Measurements from ENCODE around the gene COPS6.

Gene COPS6

GRCh38 chr7:100100420-100101015, 11.7 kb downstream of the COPS6 start:
- FAIRE-seq (peak; percentile 77), DNase-seq (ENCODE audit: extremely low spot score, insufficient read length, low read depth) (peak; percentile 86)

GRCh38 chr7:100101016-100101862, 12.5 kb downstream of the COPS6 start, which contains the start of the genes AP4M1 and MCM7:
TSS of gene AP4M1 (plus strand) at chr7:100101643. CDS start at chr7:100101715, 72 bp downstream.
TSS of gene MCM7 (minus strand) at chr7:100101397. CDS start at chr7:100101294, 103 bp downstream.
- FAIRE-seq (peak; percentile 96), DNase-seq (ENCODE audit: extremely low spot score, insufficient read length, low read depth) (peak; percentile 97)

- FAIRE-seq (no peak), DNase-seq (ENCODE audit: extremely low spot score, insufficient read length, low read depth) (no peak)
Observed at GRCh38 chr7:100102950-100103840, 14.4 kb downstream of the COPS6 start.

DNA sequence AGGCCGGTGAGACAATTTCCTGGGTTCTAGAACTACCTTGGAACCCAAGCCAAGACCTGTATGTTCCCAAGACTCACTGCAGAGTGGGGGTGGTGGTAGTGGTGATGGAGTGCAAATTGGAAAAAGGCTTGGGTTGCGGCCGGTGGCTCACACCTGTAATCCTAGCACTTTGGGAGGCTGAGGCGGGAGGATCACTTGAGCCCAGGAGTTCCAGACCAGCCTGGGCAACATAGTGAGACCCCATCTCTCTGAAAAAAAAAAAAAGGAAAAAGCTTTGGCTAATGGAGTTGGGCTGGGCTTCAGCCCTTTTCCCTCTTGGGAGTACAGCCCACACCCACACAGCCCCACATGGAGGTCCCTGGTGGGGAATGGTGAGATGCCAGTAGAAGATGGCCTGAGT, 16.8 kb downstream of the COPS6 start:
- FAIRE-seq (no peak), DNase-seq (ENCODE audit: extremely low spot score, insufficient read length, low read depth) (no peak)

DNA sequence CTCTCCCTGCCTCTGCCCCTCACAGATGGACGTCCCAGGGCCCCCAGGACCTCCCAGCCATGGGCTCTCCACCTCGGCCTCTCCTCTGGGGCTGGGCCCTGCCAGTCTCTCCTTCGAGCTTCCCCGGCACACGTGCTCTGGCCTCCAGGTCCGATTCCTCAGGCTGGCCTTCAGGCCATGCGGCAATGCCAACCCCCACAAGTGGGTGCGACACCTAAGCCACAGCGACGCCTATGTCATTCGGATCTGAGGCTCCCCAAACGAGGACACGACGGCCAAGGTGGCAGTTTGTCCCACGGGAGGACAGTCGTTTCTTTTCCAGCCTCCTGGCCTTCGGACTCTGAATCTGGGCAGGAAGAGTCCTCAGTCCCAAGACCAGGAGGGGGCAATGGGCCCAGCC, 17.9 kb downstream of the COPS6 start:
- DNase-seq (ENCODE audit: extremely low spot score, insufficient read length, low read depth) (no peak), FAIRE-seq (no peak)

DNA sequence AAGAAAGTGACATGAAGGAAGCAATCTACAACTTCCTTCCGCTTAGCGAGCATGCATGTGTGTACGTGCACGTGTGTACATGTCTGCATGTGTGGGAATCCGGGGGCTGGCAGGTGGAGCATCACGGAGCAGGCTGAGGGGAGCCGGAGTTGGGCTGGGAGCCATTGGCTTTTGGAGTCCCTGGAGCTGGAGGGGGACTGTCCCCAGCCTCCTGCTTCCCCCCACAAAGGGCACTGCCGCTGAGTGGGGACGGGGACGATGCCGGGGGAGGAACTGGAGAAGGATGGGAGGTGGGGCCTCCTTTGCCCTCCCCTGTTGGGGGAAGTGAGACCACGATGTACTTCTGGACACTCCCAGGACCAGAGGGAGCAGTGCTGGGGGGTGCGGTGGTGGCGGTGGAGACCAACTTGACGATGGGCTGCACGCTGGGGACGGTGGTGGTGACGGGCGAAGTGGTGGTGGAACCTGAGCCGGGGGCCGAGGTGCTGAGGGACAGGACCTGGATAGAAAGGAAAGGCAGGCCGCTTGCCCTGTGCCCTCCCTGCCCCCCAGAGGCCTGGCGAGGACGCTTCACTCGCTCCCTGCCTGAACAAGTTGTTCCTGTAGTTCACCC, 18.5 kb downstream of the COPS6 start:
- no peak for FAIRE-seq
- DNase-seq (ENCODE audit: extremely low spot score, insufficient read length, low read depth), result no peak

DNA sequence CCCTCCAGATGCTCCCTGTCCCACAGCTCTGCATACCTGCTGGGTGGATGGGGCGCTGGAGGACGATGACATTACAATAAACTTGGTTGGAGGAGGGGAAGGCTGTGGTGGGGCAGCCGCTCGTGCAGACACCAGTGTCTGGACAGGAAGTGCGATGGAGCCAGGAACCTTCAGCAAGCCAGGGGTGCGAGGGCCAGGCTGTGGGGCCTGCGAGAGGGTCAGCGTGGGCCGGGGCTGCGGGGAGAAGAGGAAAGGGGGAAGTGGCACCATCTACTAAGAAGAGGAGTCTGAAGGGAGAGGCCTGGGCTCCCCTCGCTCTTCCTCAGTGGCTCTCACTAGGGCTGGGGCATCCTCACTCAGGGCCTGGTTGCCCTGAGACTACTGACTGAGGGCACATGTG, 19.1 kb downstream of the COPS6 start:
- no peak for DNase-seq (ENCODE audit: extremely low spot score, insufficient read length, low read depth)
- no peak for FAIRE-seq

GRCh38 chr7:100109521-100110163, 20.9 kb downstream of the COPS6 start:
- no peak for FAIRE-seq
- DNase-seq (ENCODE audit: extremely low spot score, insufficient read length, low read depth), result no peak

DNA sequence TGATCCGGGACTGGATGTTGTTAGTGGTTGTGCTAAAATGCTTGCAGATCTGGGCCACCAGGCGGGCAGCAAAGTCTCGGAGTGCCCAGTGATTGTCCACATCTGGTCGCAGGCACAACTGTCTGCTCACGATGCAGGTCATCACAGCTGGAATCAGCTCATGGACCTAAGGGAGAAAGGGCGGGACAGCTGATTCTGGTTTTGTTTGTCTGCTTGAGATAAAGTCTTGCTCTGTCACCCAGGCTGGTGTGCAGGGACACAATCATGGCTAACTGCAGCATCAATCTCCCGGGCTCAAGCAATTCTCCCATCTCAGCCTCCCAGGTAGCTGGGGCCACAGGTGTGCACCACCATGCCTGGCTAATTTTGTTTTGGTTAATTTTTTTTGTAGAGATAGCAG, 22.4 kb downstream of the COPS6 start:
- FAIRE-seq (no peak), DNase-seq (ENCODE audit: extremely low spot score, insufficient read length, low read depth) (no peak)

- FAIRE-seq (no peak), DNase-seq (ENCODE audit: extremely low spot score, insufficient read length, low read depth) (no peak)
Observed at GRCh38 chr7:100111914-100112313, 23.1 kb downstream of the COPS6 start.

- DNase-seq (ENCODE audit: extremely low spot score, insufficient read length, low read depth), result no peak
- no peak for FAIRE-seq
Observed at GRCh38 chr7:100115026-100115425, 26.3 kb downstream of the COPS6 start.

GRCh38 chr7:100118388-100119071, 29.8 kb downstream of the COPS6 start:
- no peak for DNase-seq (ENCODE audit: extremely low spot score, insufficient read length, low read depth)

DNA sequence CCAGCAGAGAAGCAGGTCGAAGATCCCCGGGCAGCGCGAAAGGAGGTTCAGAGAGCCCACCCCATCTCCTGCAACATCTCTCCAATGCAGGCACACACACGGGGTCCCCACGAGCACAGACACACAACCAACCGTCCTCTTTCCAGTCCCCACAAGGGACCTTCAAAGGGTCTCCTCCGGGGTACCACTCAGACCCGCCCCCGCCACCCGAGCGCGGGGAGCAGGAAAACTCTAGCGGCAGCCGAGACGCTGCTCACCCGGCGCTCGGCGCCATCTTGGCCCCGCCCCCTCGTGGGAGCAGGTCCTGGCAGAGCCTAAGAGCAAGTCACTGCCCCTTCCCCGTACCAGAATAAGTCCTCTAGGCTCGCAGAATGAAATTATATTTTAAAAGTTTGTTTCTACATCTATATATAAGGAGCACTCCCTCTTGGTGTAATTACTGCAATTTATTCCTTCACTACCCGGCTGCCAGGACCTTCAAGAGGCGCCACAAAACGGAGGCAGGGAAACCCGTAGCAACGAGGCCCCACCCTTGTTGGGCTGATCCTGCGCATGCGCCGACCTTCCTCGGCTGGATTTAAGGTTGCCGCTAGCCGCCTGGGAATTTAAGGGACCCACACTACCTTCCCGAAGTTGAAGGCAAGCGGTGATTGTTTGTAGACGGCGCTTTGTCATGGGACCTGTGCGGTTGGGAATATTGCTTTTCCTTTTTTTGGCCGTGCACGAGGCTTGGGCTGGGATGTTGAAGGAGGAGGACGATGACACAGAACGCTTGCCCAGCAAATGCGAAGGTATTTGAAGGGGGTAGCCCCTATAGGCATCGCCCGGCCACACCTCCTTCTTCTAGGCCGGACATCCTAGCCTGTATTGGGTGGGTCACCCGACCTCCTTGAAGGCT, 30.6 kb downstream of the COPS6 start, which contains the start of the genes CNPY4 and TAF6:
Gene CNPY4, plus strand, starts transcription at position 563 of the 898 bp plus-strand sequence. Its CDS starts 111 bp downstream, at position 674.
Gene TAF6, minus strand, starts transcription at position 287 of the 898 bp plus-strand sequence. CDS start 5,149 bp downstream, outside the sequence.
- peak; percentile 87 for FAIRE-seq
- peak; percentile 98 for DNase-seq (ENCODE audit: extremely low spot score, insufficient read length, low read depth)

More at GRCh38 chr7:100118388-100119071, 29.8 kb downstream of the COPS6 start:
- FAIRE-seq, result no peak

DNA sequence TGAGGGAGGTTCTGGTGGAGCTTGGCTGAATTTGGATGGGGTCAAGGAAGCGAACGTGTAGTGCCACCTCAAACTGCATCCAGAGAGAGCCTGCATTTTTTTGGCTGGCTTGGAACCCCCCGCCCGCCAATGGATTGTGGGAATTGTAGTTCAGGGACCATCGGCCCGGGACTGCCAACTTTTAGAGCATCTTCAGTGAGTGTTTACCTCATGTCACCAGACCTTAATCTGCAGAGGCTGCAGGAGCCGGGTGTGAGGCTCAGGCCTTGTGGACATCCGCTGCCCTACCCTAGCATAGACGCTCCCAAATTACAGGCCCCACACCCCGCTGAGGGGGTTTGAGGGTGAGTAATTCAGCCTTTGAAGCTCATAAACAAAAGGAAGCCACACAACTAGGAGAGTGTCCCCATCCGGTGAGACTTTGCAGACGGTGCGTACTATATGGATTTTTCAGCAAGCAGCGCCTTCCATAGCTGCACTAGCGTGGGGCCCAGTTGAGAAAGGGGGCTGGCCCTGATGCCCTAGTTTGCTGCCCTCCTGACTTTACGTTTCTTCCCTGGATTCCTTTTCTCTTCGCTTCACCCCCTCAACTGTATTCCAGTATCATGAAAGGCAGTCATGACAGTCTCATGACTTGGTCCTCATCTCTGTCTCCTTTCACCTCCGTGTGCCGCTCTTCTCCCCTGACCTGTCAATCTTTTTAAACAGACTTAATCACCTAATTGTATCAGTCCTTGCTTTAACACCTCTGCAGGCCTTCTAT, 31.4 kb downstream of the COPS6 start:
- DNase-seq (ENCODE audit: extremely low spot score, insufficient read length, low read depth), result peak; percentile 42
- peak; percentile 46 for FAIRE-seq

DNA sequence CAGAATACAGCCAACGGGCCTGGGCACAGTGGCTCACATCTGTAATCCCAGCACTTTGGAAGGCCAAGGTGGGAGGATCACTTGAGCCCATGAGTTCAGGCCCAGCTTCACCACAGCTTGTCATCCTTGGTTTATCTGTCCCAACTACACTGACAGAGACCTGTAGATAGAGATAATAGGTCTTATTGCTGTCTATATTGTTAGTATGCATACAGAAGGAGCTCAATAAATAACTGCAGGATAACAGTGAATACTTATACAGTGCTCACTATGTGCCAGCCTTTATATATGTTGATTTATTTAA, 31.9 kb downstream of the COPS6 start:
- no peak for FAIRE-seq
- no peak for DNase-seq (ENCODE audit: extremely low spot score, insufficient read length, low read depth)

DNA sequence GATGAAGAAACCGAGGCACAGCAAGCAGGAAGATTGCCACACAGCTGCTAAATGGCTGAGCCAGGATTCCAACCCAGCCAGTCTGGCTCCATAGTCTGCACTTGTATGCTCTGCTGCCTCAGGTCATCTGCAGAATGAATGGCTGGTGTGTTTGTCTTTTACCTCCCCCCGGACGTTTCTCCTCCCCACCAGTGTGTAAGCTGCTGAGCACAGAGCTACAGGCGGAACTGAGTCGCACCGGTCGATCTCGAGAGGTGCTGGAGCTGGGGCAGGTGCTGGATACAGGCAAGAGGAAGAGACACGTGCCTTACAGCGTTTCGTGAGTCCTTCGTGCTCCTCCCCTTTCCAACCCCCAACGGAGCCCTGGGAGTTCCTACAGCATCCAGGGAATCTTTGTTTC, 33.3 kb downstream of the COPS6 start:
- no peak for FAIRE-seq
- DNase-seq (ENCODE audit: extremely low spot score, insufficient read length, low read depth), result no peak

- no peak for FAIRE-seq
Observed at GRCh38 chr7:100122568-100122967, 33.8 kb downstream of the COPS6 start.

More at GRCh38 chr7:100122568-100122967, 33.8 kb downstream of the COPS6 start:
- DNase-seq (ENCODE audit: extremely low spot score, insufficient read length, low read depth), result no peak
